Neural progenitor cell (in vitro differentiated cells): ENCODE results near the gene SNX11.

Source experiments
- CTCF ChIP-seq: fragments of 200-600 bp; sonication (generic); IDR thresholded peaks from 2 replicates; pipeline ENCODE4 v1.5.1; 2017; ENCODE audit warnings: antibody characterized with exemption, mild to moderate bottlenecking
- EZH2 ChIP-seq: fragments of 200-600 bp; sonication (generic); IDR thresholded peaks from 2 replicates; pipeline ENCODE4 v1.6.1; 2017; ENCODE audit warnings: antibody characterized with exemption, mild to moderate bottlenecking, moderate library complexity
- EZH2phosphoT487 ChIP-seq: fragments of 200-600 bp; sonication (generic); IDR thresholded peaks from 2 replicates; pipeline ENCODE4 v1.6.1; 2017; ENCODE audit warnings: antibody characterized with exemption

- TF ChIP-seq CTCF, result peak; percentile 68
- no peak for TF ChIP-seq EZH2
- TF ChIP-seq EZH2phosphoT487, result peak; percentile 24
Measured at GRCh38 chr17:48153691-48154358, 46.3 kb downstream of the SNX11 start.
